NCI-H2227 (cell line): Measurements from ENCODE around the gene PRKN.

Source experiments
- DNase-seq: peaks from one replicate; lab custom pipeline; 2025; ENCODE audit not compliant: unreplicated experiment; lab: John Stamatoyannopoulos, UW

The PRKN gene

GRCh38 chr6:162727322-162728182, at the start of gene PRKN, which contains the start of gene PACRG:
Gene PRKN, minus strand, starts transcription at chr6:162727766.
Gene PACRG, plus strand, starts transcription at chr6:162727974.
- DNase-seq = peak; percentile 97

GRCh38 chr6:162777091-162777490, 49.5 kb upstream of the PRKN start:
- no peak for DNase-seq

GRCh38 chr6:162773996-162774395, 46.4 kb upstream of the PRKN start:
- DNase-seq = no peak

GRCh38 chr6:162772466-162772865, 44.9 kb upstream of the PRKN start:
- DNase-seq = no peak

GRCh38 chr6:162770955-162771354, 43.4 kb upstream of the PRKN start:
- no peak for DNase-seq

GRCh38 chr6:162770136-162770535, 42.6 kb upstream of the PRKN start:
- DNase-seq = no peak

- DNase-seq = no peak
Observed at GRCh38 chr6:162753775-162754174, 26.2 kb upstream of the PRKN start.

GRCh38 chr6:162751211-162751859, 23.8 kb upstream of the PRKN start:
- DNase-seq = no peak

- no peak for DNase-seq
Observed at GRCh38 chr6:162750776-162751175, 23.2 kb upstream of the PRKN start.

GRCh38 chr6:162736961-162737360, 9.4 kb upstream of the PRKN start:
- DNase-seq = no peak

GRCh38 chr6:162733489-162733888, 5.9 kb upstream of the PRKN start:
- DNase-seq = no peak

- DNase-seq = no peak
Observed at GRCh38 chr6:162730502-162730901, 2.9 kb upstream of the PRKN start.

- no peak for DNase-seq
Observed at GRCh38 chr6:162728706-162729105, 1.1 kb upstream of the PRKN start.

GRCh38 chr6:162728197-162728596, 631 bp upstream of the PRKN start:
- DNase-seq = no peak

- DNase-seq = no peak
Observed at GRCh38 chr6:162726947-162727321, 632 bp downstream of the PRKN start.

- DNase-seq = no peak
Observed at GRCh38 chr6:162722633-162723032, 4.9 kb downstream of the PRKN start.

GRCh38 chr6:162722226-162722625, 5.3 kb downstream of the PRKN start:
- no peak for DNase-seq

- DNase-seq = no peak
Observed at GRCh38 chr6:162721404-162721687, 6.2 kb downstream of the PRKN start.

- DNase-seq = no peak
Observed at GRCh38 chr6:162719528-162719927, 8.0 kb downstream of the PRKN start.

GRCh38 chr6:162715601-162716000, 12.0 kb downstream of the PRKN start:
- DNase-seq = no peak

GRCh38 chr6:162713974-162714780, 13.4 kb downstream of the PRKN start:
- peak; percentile 11 for DNase-seq

- no peak for DNase-seq
Observed at GRCh38 chr6:162712694-162713093, 14.9 kb downstream of the PRKN start.
